Keratinocyte (primary cell): Measurements from ENCODE around the gene OSBPL8. TPM values are rescaled to one million over a fixed set of nuclear protein-coding genes. Genes with fewer than 3 reads are reported as not detected.

Source experiments
- DNase-seq: peaks from one replicate; pipeline ENCODE4 v3.0.0-alpha.2; 2011; ENCODE audit warnings: low read depth, missing footprints, low spot score
- FAIRE-seq: peaks from 2 replicates; lab custom pipeline; 2011; peaks lifted over from hg19 to GRCh38; lab: Jason Lieb, UNC
- H2AFZ ChIP-seq: 2 replicates; pipeline ENCODE4 v1.6.0; 2012; ENCODE audit warnings: low read length, control low read depth, inconsistent platforms; ENCODE audit not compliant: control insufficient read depth
- H3K27ac ChIP-seq: 2 replicates; pipeline ENCODE4 v1.5.1; 2011; ENCODE audit warnings: low read length; ENCODE audit not compliant: control insufficient read depth, insufficient read depth
- H3K27me3 ChIP-seq: 3 replicates; pipeline ENCODE4 v1.6.0; 2011; ENCODE audit warnings: low read length; ENCODE audit not compliant: control insufficient read depth, insufficient read depth; ENCODE audit errors: extremely low read depth
- H3K36me3 ChIP-seq, 2 experiments: 2 replicates in 1 of 2; 3 replicates in 1 of 2; pipeline ENCODE4 v1.5.1; 2011; ENCODE audit warnings: low read length in 2 of 2, mild to moderate bottlenecking in 1 of 2; ENCODE audit not compliant: control insufficient read depth in 2 of 2, insufficient read depth in 2 of 2; ENCODE audit errors: extremely low read depth in 1 of 2
- H3K4me1 ChIP-seq: 3 replicates; pipeline ENCODE4 v1.5.1; 2011; ENCODE audit warnings: low read length; ENCODE audit not compliant: control insufficient read depth, insufficient read depth; ENCODE audit errors: extremely low read depth
- H3K4me2 ChIP-seq: 3 replicates; pipeline ENCODE4 v1.6.0; 2011; ENCODE audit warnings: low read depth, low read length; ENCODE audit not compliant: control insufficient read depth, insufficient read depth; ENCODE audit errors: extremely low read depth
- H3K4me3 ChIP-seq, 3 experiments: fragments of 200-600 bp in 1 of 3; sonication (generic) in 1 of 3; 2 replicates in 2 of 3; 3 replicates in 1 of 3; pipeline ENCODE4 v1.5.1; 2011 to 2016; ENCODE audit warnings: low read length in 3 of 3, mild to moderate bottlenecking in 3 of 3, control low read depth in 2 of 3, inconsistent platforms in 1 of 3, low read depth in 1 of 3, mixed read lengths in 1 of 3, mixed run types in 1 of 3, moderate library complexity in 1 of 3; ENCODE audit not compliant: control insufficient read depth in 2 of 3, insufficient read depth in 2 of 3; ENCODE audit errors: extremely low read depth in 1 of 3
- H3K79me2 ChIP-seq: 2 replicates; pipeline ENCODE4 v1.6.0; 2012; ENCODE audit warnings: low read length; ENCODE audit not compliant: control insufficient read depth, insufficient read depth
- H3K9ac ChIP-seq: 3 replicates; pipeline ENCODE4 v1.6.0; 2011; ENCODE audit warnings: low read length; ENCODE audit not compliant: control insufficient read depth, insufficient read depth; ENCODE audit errors: extremely low read depth
- H3K9me1 ChIP-seq: 3 replicates; pipeline ENCODE4 v1.6.0; 2011; ENCODE audit warnings: low read length; ENCODE audit not compliant: control insufficient read depth, insufficient read depth; ENCODE audit errors: extremely low read depth
- H3K9me3 ChIP-seq: 2 replicates; pipeline ENCODE4 v1.5.1; 2012; ENCODE audit warnings: low read depth, low read length; ENCODE audit not compliant: control insufficient read depth
- H4K20me1 ChIP-seq: 3 replicates; pipeline ENCODE4 v1.6.0; 2011; ENCODE audit warnings: low read length; ENCODE audit not compliant: control insufficient read depth, insufficient read depth; ENCODE audit errors: extremely low read depth
- EZH2 ChIP-seq: IDR thresholded peaks from one replicate; pipeline ENCODE4 v1.6.1; 2012; ENCODE audit warnings: inconsistent platforms, mild to moderate bottlenecking, low read length, moderate library complexity
- dilution Hi-C: fragments of 300-500 bp; cut with MboI; formaldehyde crosslinking; loops from one replicate; pipeline ENCODE4 v1.7.0; 2020; ENCODE audit warnings: low sequenced_read_pairs; ENCODE audit not compliant: extremely low pct_ligation_motif_present
- polyA plus RNA-seq, 5 experiments: library from polyadenylated mRNA; depleted of rRNA in 3 of 5; stranded (reverse) in 3 of 5; stranded (forward) in 1 of 5; unstranded in 1 of 5; fragments of >200 nt; gene quantifications; 1 replicate in 1 of 5; 2 replicates in 3 of 5; 3 replicates in 1 of 5; pipeline versions ENCODE4 v1.2.1 to v1.2.3, GENCODE V29; 2011 to 2012; ENCODE audit warnings: missing spikeins in 2 of 5, low read depth in 1 of 5, low replicate concordance in 1 of 5
- TF ChIP-seq, protein P1 (sequence below), 3 experiments: IDR thresholded peaks in 1 of 3; conservative IDR thresholded peaks in 1 of 3; optimal IDR thresholded peaks in 1 of 3; 2 replicates in 2 of 3; 3 replicates in 1 of 3; pipeline versions ENCODE3 to v1.5.1; 2011; ENCODE audit warnings: low read length in 3 of 3, mild to moderate bottlenecking in 3 of 3, moderate library complexity in 2 of 3, control low read depth in 1 of 3, inconsistent platforms in 1 of 3; ENCODE audit not compliant: insufficient read depth in 2 of 3; ENCODE audit errors: extremely low read depth in 1 of 3

OSBPL8 gene
- polyA plus RNA-seq, 1 donor (not counting 4 experiments of a cell fraction or from before 2014, with no cell fraction given) = 33.7 TPM

GRCh38 chr12:76307083-76307482 lies 252.5 kb downstream of the OSBPL8 start:
- Histone ChIP-seq H3K27me3 (no peaks in the 10 kb centered on the region), H3K4me2 (no peak overlapping the region), H3K4me3 (no peak overlapping the region), H3K4me1 (peaks cover 7% of the 10 kb centered on the region), H3K9me1 (no peaks in the 10 kb centered on the region), H3K36me3 (peaks cover 0 to 3% of the 10 kb centered on the region in 2 experiments), H3K27ac (no peak overlapping the region), H2AFZ (no peak overlapping the region), H4K20me1 (no peaks in the 10 kb centered on the region), H3K9ac (no peak overlapping the region), H3K9me3 (no peaks in the 10 kb centered on the region), H3K79me2 (no peaks in the 10 kb centered on the region)
- no peak for TF ChIP-seq EZH2
- TF ChIP-seq, protein P1, sequence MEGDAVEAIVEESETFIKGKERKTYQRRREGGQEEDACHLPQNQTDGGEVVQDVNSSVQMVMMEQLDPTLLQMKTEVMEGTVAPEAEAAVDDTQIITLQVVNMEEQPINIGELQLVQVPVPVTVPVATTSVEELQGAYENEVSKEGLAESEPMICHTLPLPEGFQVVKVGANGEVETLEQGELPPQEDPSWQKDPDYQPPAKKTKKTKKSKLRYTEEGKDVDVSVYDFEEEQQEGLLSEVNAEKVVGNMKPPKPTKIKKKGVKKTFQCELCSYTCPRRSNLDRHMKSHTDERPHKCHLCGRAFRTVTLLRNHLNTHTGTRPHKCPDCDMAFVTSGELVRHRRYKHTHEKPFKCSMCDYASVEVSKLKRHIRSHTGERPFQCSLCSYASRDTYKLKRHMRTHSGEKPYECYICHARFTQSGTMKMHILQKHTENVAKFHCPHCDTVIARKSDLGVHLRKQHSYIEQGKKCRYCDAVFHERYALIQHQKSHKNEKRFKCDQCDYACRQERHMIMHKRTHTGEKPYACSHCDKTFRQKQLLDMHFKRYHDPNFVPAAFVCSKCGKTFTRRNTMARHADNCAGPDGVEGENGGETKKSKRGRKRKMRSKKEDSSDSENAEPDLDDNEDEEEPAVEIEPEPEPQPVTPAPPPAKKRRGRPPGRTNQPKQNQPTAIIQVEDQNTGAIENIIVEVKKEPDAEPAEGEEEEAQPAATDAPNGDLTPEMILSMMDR (optimal IDR thresholded peaks at IDR 0.05 in 1 of 3, IDR thresholded peaks at IDR 0.05 in 1 of 3, conservative IDR thresholded peaks at IDR 0.05 in 1 of 3; ENCODE audit: extremely low read depth in 1 of 3, insufficient read depth in 2 of 3, low read length in 3 of 3) = no peak
- dilution Hi-C loops = no loop called here
- FAIRE-seq (no peak), DNase-seq (no peak)

DNA sequence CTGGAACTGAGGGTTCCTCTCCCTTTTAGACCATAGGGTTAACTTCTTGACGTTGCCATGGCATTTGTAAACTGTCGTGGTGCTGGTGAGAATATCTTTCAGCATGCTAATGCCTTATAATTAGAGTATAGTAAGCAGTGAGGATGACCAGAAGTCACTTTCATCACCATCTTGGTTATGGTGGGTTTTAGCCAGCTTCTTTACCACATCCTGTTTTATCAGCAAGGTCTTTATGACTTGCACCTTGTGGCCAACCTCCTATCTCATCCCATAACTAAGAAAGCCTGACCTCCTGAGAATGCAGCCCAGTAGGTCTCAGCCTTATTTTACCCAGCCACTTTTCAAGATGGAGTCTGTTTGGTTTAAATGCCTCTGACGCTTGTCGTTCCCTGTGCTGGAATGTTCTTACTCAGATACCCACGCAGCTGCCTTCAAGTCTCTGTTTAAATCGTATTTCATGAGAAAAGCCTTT lies 255.5 kb downstream of the OSBPL8 start:
- no peak overlapping the region for H3K9ac ChIP-seq
- H3K79me2 ChIP-seq = no peaks in the 10 kb centered on the region
- peaks cover 0 to 3% of the 10 kb centered on the region in 2 experiments for H3K36me3 ChIP-seq
- H2AFZ ChIP-seq = no peak overlapping the region
- H3K27ac ChIP-seq = no peak overlapping the region
- H3K9me1 ChIP-seq = no peaks in the 10 kb centered on the region
- FAIRE-seq = no peak
- TF ChIP-seq EZH2 = no peak
- TF ChIP-seq, protein P1 (optimal IDR thresholded peaks at IDR 0.05 in 1 of 3, IDR thresholded peaks at IDR 0.05 in 1 of 3, conservative IDR thresholded peaks at IDR 0.05 in 1 of 3; ENCODE audit: extremely low read depth in 1 of 3, insufficient read depth in 2 of 3, low read length in 3 of 3) = no peak
- H3K9me3 ChIP-seq = no peaks in the 10 kb centered on the region
- H3K4me2 ChIP-seq = no peak overlapping the region
- no peaks in the 10 kb centered on the region for H4K20me1 ChIP-seq
- H3K4me3 ChIP-seq = no peak overlapping the region
- H3K27me3 ChIP-seq = no peaks in the 10 kb centered on the region
- dilution Hi-C loops = no loop called here
- no peak for DNase-seq
- no peaks in the 10 kb centered on the region for H3K4me1 ChIP-seq
